GM21528 (cell line): Measurements from ENCODE around the gene VPS26C.

ENCODE experiments used
- ATAC-seq: cut with Tn5 transposase; IDR thresholded peaks from one replicate; pipeline ENCODE4 v1.9.1; 2021; ENCODE audit warnings: mild to moderate bottlenecking, moderate library complexity; ENCODE audit not compliant: unreplicated experiment, low FRiP score

The VPS26C gene

DNA sequence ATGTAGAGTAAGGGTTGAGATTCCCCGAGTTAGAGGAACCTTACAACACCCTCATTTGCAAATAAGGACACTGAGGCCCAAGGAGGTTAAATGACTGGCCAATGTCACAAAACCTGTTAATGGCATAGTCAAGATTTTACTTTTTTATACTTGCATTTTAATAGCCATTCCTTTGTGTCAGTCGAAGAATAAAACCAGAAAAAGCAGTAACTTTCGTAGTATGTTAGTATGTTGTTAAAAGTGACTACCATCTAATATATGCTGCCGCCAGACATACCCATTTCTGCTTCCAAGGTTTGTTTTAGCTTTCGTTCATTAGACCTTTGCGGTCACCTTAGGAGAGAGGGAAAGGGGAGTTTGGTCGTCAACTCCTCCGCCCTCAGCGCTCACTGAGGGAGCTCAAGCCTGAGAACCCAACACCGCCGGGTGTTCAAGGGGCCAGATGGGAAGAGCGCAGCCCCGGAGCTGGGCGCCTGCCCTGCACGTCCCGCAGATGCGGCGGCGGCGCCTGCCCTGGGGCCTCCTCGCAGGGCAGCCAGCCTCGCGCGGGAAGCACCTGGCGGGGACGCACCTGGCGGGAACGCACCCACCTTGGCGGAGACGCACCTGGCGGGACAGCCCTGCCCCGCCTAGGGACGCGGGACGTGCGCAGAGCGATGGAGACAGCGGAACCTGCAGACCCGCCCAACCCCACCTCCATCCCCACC lies 466 bp downstream of the VPS26C start:
- peak; percentile 11 for ATAC-seq

DNA sequence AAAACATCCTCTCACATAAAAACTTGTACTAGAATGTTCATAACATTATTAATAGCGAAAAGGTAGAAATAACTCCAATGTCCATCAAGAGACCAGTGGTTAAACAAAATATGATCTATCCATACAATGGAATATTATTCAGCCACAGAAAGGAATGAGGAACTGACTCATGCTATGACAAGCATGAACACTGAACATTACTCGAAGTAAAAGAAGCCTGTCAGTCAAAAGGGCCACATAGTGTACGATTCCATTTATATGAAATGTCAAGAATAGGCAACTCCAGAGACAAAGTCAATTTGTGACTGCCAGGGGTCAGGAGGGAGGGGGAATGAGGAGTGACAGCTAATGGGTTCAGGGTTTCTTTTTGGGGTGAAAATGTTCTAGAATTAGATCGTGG lies 2.3 kb downstream of the VPS26C start:
- ATAC-seq, result no peak

DNA sequence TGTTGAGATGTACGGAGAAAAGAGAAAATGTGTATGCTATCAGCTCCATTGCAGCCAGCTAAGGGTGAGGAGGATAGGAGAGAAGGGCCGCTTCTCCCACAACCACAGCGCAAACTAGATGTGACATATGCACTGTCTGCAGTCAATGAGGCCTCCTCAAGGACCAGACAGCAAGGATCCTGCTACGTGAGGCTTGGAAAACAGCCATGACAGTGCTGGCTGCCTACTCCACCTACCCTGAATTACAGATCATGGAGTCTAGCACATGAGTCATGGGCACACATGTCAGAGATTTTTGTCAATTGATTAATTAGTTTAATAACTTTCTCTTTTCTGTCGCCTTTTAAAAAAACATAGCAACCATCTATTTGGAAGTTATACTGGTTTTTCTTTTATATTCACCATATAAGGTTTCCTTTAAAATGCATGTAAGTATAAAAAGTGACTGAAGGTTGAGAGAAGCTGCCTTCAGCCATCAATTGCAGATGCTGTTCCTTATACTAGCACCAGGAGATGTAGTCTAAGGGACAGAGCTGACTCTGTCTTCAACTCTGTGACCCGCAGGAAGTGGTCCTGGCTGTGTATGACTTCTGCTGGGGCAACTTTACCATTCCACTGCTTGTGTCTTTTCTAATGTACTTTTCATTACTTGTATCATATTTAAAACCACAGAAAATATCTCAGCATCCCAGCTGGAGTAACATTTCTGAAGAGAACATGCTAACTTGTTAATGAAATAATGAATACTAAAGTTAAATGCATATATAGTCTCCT lies 3.1 kb downstream of the VPS26C start:
- no peak for ATAC-seq

DNA sequence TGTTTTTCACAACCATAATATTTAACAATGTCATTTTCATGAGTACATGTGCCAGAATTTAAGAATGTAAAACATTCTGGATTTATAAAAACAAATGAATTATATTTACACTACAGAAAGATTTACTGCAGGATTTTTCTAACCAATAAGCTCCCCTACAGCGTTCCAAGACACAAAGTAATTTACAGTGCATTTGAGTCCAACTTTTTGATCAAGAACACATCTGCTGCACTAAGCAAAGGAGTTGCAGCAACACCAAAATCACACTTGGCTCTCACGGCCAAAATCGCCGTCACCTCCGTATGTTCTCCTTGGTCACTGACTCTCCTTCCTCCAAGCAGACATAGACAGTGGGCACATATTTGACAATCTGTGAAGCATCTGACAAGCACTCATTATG lies 7.7 kb downstream of the VPS26C start:
- ATAC-seq, result no peak

DNA sequence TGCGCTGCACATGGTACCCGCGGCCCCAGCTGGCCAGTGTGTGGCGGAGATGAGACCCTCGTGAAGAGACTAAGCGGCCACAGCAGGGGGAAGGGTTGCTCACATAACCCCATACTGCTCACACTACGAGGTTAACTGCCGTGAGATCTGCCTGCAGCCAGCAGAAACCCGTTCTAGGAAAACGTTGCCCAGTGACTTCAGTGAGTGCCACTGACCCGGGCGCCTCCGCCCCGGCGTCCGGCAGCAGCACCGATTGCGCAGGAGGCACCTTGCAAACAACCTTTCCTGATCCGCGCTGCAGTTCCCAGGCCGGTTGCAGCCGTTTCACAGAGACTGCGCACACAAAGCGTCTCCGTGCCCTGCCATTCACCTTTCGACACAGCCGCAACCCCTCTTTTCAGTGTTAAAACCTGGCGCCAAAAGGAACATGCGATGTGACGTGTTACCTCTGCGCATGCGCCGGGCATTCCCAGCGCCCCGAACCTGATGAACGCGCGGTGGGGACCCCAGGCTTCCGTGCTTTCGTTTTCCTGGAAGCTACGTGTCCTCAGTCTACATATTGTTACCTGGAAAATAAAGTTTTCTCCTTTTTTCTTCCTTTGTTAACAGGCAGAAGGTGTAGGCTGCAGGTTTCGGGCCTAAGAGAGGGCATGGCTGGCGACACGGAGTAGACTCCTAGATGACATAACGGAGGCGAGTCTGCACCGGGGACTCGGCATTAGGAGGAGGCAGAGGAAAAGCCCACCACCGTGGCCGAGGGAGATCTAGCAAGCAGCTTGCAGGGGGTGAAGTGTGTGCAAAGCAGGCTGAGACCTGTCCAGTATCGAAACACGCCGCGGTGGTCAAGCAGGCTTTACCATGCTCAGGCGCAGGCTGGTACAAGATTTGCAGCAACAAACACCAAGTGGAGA lies 8.9 kb downstream of the VPS26C start:
- peak; percentile 46 for ATAC-seq

- ATAC-seq, result peak; percentile 39
Measured at GRCh38 chr21:37257511-37257966, 9.6 kb downstream of the VPS26C start.

DNA sequence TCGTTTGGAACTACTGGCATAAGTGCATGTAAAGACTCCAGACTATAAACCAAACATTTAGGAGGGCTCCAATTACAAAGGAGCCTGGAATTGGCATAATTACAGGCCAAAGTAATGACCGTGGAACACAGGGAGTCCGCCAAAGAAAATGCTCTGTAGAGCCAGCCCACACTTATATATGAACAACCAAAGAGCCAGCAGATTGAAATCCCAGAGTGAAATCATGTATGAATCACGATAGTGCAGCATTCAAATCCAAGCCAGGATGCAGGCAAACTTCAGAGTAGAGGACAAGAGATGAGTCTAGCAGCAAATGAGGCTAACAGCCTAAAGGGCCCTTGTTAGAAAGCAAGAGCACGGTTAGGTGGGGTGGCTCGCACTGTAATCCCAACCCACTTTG lies 13.1 kb downstream of the VPS26C start:
- ATAC-seq, result no peak

DNA sequence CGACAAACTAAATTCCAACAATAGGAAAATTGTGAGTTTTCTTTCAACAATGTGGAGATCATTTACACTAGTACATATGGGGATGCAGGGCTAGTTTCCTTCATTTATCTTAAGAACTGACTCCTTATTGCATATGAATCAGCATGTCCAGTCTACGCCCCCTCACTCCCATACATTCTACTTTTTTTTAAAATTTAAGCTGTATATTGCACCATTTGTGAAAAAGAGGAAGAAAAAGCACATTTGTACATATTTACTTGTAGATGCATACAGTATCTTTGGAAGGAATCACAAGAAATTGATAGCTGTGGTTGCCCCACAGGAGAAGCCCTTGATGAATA lies 15.9 kb downstream of the VPS26C start:
- ATAC-seq, result no peak

DNA sequence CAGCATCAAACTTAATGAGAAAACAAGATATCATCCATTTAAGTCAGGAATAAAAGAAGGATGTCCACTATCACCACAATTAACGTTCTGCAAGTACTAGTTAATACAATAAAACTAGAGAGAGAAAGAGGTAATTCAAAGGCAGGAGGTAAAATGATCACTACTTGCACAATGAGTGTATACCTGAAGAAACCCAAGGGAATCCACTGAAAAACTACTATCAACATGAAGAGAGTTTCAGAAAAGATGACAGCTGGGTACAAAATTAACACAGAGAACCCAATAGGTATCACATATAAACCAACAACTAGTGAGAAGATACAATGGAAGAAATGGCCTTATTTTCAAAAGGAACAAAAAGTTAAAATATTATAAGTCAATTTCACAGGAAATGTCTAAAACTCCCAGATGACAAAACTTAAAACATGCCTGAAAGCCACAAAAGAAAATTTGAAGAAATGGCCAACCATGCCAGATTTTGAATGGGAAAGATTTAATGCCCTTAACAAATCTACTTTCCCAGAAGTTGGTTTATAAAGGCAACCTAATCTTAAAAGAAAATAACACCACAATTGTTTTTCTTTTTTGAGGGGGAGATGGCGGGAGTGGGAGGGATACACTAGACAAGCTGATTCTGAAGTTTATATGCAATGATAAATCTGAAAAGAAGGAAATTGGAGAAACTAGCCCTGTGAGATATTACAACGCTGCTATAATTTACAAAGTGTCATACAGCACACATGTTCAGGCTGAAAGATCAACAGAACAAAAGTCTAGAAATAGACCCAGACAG lies 17.8 kb downstream of the VPS26C start:
- ATAC-seq, result no peak

DNA sequence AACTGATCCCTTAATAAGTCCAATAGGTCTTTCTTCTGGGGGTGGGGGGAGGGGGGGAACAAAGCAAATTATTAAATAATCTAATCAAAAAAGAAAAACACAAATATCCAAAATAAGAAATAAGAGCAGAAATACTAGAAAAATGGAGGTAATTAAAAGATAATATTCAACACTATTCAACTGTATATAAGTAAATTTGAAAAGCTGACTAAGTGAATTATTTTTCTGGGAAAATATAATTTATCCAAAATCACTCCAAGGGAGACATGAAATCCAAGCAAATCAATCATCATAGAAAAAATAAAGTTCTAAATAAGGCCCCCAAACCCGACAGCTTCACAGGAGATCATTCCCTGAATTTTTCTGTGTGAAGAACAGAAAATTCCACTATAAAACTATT lies 18.8 kb downstream of the VPS26C start:
- no peak for ATAC-seq

GRCh38 chr21:37245151-37245550 lies 22.0 kb downstream of the VPS26C start:
- ATAC-seq, result no peak

DNA sequence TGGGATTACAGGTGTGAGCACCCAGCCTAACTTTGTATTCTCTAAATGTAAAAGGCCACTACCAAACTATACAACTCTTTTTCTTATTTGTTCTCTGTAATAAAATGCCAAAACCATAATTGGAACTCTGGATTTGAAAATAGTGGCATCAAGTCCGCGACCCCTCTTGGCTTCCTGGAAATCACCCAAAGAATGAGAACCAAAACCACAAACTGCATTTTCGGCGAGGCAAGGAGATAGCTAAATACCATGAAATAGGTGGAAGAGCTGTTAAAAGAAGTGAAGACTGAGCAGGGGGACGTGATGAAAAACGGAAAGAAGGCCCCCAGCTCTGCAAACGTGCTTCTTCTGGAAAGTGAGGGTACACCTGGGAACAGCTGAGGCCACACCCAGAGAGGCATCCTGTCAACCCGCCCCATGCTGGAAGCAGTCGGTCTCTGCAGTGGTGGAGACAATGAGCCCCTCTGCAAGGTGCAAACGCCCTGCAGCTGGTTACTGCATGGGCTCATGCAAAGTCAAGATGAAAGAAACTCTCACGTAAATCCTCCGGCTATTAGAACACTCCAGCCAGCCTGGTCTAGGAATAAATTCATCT lies 22.5 kb downstream of the VPS26C start:
- ATAC-seq, result no peak

DNA sequence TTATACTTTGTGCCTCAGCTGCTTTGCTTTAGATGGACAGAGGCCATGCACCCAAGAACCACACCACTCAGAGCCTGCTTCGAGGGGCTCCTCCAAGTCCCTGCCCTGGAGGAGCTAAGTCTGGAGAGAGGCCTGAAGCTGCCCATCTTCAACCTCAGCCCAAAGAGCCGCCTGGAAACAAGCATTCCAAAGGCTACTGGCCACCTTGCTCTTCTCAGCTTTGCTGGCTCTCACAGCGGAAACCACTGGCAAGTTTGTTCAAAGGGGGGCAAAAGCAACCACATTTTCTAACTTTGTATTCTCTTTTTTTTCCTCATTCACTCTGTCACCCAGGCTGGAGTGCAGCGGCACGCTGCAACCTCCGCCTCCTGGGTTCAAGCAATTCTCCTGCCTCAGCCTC lies 23.2 kb downstream of the VPS26C start:
- ATAC-seq, result no peak

DNA sequence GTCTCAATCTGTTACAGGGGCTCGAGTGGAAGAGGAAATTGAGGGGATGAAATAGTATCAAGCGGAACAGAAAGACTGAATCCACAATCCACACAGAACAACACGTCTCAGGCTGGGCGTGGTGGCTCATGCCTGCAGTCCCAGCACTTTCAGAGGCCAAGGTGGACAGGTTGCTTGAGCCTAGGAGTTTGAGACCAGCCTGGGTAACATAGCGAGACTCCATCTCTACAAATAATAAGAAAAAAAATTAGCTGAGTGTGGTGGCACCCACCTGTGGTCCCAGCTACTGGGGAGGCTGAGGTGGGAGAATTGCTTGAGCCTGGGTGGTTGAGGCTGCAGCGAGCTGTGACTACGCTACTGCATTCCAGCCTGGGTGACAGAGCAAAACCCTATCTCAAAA lies 25.7 kb downstream of the VPS26C start:
- ATAC-seq, result no peak

DNA sequence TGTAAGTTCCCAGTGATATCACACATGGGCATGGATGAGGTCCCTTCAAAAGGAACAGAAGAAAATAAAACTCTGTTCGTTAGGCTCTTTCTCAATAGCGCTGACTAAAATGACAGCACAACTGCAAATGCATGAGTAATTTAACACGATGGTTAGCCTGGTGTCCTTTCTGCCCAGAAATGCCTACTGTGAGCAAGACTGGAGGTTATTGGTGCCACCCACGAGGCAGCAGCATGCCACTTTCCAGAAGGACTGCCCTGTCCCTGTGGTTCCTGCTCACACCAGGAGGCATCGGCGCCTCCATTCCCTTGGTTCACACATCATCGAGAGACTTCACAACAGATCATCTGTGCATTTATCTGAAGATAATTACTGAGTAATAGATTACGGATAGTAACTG lies 26.2 kb downstream of the VPS26C start:
- ATAC-seq, result no peak

DNA sequence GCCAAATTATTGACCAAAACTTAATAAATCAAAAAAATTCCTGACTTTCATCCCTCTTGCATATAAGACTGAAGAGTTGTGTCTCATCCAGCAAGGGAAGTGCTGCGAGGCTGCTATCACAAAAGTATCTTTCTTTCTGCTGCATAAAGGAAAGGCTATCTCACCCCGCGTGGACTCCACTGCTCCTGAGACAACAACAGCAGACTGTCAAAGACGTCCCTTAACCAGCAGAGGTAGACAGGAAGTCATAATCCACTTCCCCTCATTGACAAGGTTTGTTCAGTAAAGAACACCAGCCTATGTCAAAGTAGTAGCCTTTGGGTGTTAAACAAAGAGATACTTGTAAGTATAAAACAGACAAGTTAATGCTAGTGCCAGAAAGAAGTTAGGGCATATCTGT lies 29.4 kb downstream of the VPS26C start:
- ATAC-seq, result no peak

DNA sequence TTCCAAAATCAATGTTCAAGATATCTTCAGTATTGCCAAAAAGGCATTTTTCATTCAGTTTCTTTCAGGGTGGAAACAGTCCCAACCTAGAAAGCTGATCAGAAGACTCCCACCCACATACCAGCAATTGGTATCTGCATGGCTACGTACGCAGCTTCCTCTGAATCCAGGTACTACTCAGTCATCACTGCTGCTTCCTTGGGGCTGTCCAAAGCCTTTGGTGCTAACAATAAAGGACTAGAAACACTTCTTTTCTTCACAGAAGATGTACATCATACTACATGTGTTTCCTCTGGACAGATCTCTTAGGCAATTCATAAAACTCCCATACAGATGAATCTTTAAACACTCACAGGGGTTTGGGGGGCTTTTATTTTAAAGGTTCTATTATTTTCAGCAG lies 29.8 kb downstream of the VPS26C start:
- ATAC-seq, result no peak

- no peak for ATAC-seq
Measured at GRCh38 chr21:37233551-37234146, 33.5 kb downstream of the VPS26C start.

- ATAC-seq, result no peak
Measured at GRCh38 chr21:37232274-37233018, 34.7 kb downstream of the VPS26C start.
